GM23248 (cell line): ENCODE measurements around the gene FAM25C.
"Not testable (repeated sequence)": the region's sequence is repeated elsewhere in the genome, so short reads cannot be mapped to it uniquely, and the experiment has no call there.

ENCODE experiments used
- EZH2 ChIP-seq: fragments of 200-600 bp; sonication (generic); IDR thresholded peaks from 2 replicates; pipeline ENCODE4 v1.6.1; 2018; ENCODE audit warnings: antibody characterized with exemption, mild to moderate bottlenecking; ENCODE audit not compliant: insufficient read depth, poor library complexity, severe bottlenecking
- EZH2phosphoT487 ChIP-seq: fragments of 200-600 bp; sonication (generic); IDR thresholded peaks from 2 replicates; pipeline ENCODE4 v1.6.1; 2018; ENCODE audit warnings: antibody characterized with exemption, moderate library complexity, mild to moderate bottlenecking, low read depth; ENCODE audit not compliant: insufficient read depth

DNA sequence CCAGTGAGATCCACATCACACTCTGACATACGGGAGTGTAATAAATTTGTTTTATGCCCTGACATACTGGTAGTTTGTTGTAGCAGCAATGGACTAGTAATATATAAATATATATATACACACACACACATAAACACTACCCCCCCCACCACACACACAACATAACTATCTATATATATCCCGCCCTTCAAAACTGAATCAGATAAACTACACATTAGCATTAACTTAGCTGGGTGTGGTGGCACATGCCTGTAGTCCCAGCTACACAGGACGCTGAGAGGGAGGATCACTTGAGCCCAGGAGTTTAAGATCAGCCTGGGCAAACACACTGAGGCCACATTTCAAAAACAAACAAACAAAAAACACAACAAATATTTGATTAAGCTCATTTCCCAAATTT, 45.0 kb upstream of the FAM25C start:
- not testable (repeated sequence) for TF ChIP-seq EZH2phosphoT487, EZH2
